H1 (cell line): Measurements from ENCODE around the gene JMJD1C. TPM values are rescaled to one million over a fixed set of nuclear protein-coding genes. Genes with fewer than 3 reads are reported as not detected.

ENCODE experiments used
- CTCF ChIA-PET: fragments of 300-600 bp; sonication (Branson Sonifier 250); formaldehyde crosslinking; loops from one replicate; lab custom pipeline; 2021; ENCODE audit not compliant: partially characterized antibody; lab: Charles Lee
- POLR2A ChIA-PET: fragments of 300-600 bp; sonication (Branson Sonifier 250); formaldehyde crosslinking; loops from one replicate; lab custom pipeline; 2021; ENCODE audit warnings: inconsistent platforms; ENCODE audit not compliant: partially characterized antibody; lab: Charles Lee
- DNase-seq, 2 experiments: peaks; one replicate each; pipeline versions ENCODE4 v3.0.0 to v3.0.0-alpha.2; 2010 to 2022; ENCODE audit warnings: low spot score in 2 of 2, low read depth in 1 of 2, mixed read lengths in 1 of 2
- FAIRE-seq: peaks from 2 replicates; lab custom pipeline; 2011; peaks lifted over from hg19 to GRCh38; lab: Jason Lieb, UNC
- H2AFZ ChIP-seq: 2 replicates; pipeline ENCODE4 v1.8.1; 2012; ENCODE audit warnings: low read length, inconsistent platforms
- H2AK5ac ChIP-seq: 2 replicates; pipeline ENCODE4 v1.6.1; 2013; ENCODE audit warnings: low read depth, low read length
- H2BK120ac ChIP-seq: replicated peaks from 2 replicates; pipeline ENCODE3; 2013; ENCODE audit warnings: low read depth, low read length, inconsistent platforms
- H2BK12ac ChIP-seq: 2 replicates; pipeline ENCODE4 v1.6.1; 2013; ENCODE audit warnings: low read depth, low read length
- H2BK15ac ChIP-seq: 2 replicates; pipeline ENCODE4 v1.6.1; 2013; ENCODE audit warnings: low read length
- H2BK20ac ChIP-seq: 2 replicates; pipeline ENCODE4 v1.6.1; 2013; ENCODE audit warnings: low read length
- H2BK5ac ChIP-seq: 2 replicates; pipeline ENCODE4 v1.6.1; 2013; ENCODE audit warnings: low read depth, low read length
- H3K14ac ChIP-seq: 2 replicates; pipeline ENCODE4 v1.6.1; 2013; ENCODE audit warnings: inconsistent platforms; ENCODE audit not compliant: insufficient read length
- H3K18ac ChIP-seq: 2 replicates; pipeline ENCODE4 v1.6.1; 2013; ENCODE audit warnings: low read length; ENCODE audit errors: extremely low read depth
- H3K23ac ChIP-seq: 2 replicates; pipeline ENCODE4 v1.6.1; 2013; ENCODE audit warnings: inconsistent platforms; ENCODE audit not compliant: insufficient read length
- H3K23me2 ChIP-seq: 2 replicates; pipeline ENCODE4 v1.6.1; 2013; ENCODE audit warnings: low read depth, low read length
- H3K27ac ChIP-seq: 2 replicates; pipeline ENCODE4 v1.6.1; 2011; ENCODE audit warnings: low read depth, low read length, inconsistent platforms
- H3K27me3 ChIP-seq, 4 experiments: replicated peaks in 1 of 4; 1 replicate in 1 of 4; 2 replicates in 3 of 4; pipeline versions ENCODE4 v1.6.1 to v1.8.1; 2011 to 2013; ENCODE audit warnings: low read length in 3 of 4, mild to moderate bottlenecking in 3 of 4, inconsistent platforms in 2 of 4, mixed read lengths in 2 of 4, moderate library complexity in 1 of 4; ENCODE audit not compliant: control insufficient read depth in 3 of 4, insufficient read depth in 3 of 4; ENCODE audit errors: extremely low read depth in 1 of 4
- H3K36me3 ChIP-seq, 4 experiments: 2 replicates each; pipeline versions ENCODE4 v1.6.1 to v1.8.1; 2011 to 2013; ENCODE audit warnings: mild to moderate bottlenecking in 4 of 4, low read length in 3 of 4, moderate library complexity in 2 of 4, control low read depth in 1 of 4, inconsistent platforms in 1 of 4; ENCODE audit not compliant: insufficient read depth in 4 of 4, control insufficient read depth in 2 of 4
- H3K4ac ChIP-seq: replicated peaks from 2 replicates; pipeline ENCODE3; 2013; ENCODE audit warnings: low read length, low read depth, mixed read lengths, inconsistent platforms; ENCODE audit not compliant: insufficient read length
- H3K4me1 ChIP-seq, 4 experiments: replicated peaks in 1 of 4; 1 replicate in 1 of 4; 2 replicates in 3 of 4; pipeline versions ENCODE4 v1.6.1 to v1.8.1; 2011 to 2013; ENCODE audit warnings: low read length in 3 of 4, inconsistent platforms in 2 of 4, mixed read lengths in 1 of 4; ENCODE audit not compliant: insufficient read depth in 4 of 4, control insufficient read depth in 3 of 4
- H3K4me2 ChIP-seq, 2 experiments: 2 replicates each; pipeline versions ENCODE4 v1.6.1 to v1.8.1; 2011 to 2013; ENCODE audit warnings: low read depth in 2 of 2, low read length in 2 of 2, control low read depth in 1 of 2, inconsistent platforms in 1 of 2, mild to moderate bottlenecking in 1 of 2; ENCODE audit not compliant: insufficient read depth in 1 of 2
- H3K4me3 ChIP-seq, 4 experiments: fragments of 200-600, 300-600 bp in 1 of 4; sonication (generic), shearing (Covaris generic), sonication (Bioruptor Twin) in 1 of 4; 2 replicates each; pipeline versions ENCODE4 v1.5.1 to v1.8.1; 2011 to 2016; ENCODE audit warnings: low read length in 4 of 4, low read depth in 3 of 4, control low read depth in 2 of 4, inconsistent platforms in 2 of 4, mild to moderate bottlenecking in 2 of 4, mixed read lengths in 1 of 4, moderate library complexity in 1 of 4; ENCODE audit not compliant: insufficient read depth in 2 of 4; ENCODE audit errors: extremely low read depth in 1 of 4
- H3K56ac ChIP-seq: replicated peaks from 2 replicates; pipeline ENCODE3; 2013; ENCODE audit warnings: low read depth, mild to moderate bottlenecking, mixed read lengths, low read length, inconsistent platforms; ENCODE audit not compliant: insufficient read length
- H3K79me1 ChIP-seq: 2 replicates; pipeline ENCODE4 v1.6.1; 2013; ENCODE audit warnings: low read depth, low read length, control low read depth
- H3K79me2 ChIP-seq, 2 experiments: 2 replicates each; pipeline versions ENCODE4 v1.6.1 to v1.8.1; 2012 to 2013; ENCODE audit warnings: low read length in 2 of 2, mild to moderate bottlenecking in 2 of 2, inconsistent platforms in 1 of 2; ENCODE audit not compliant: insufficient read depth in 2 of 2, control insufficient read depth in 1 of 2
- H3K9ac ChIP-seq, 4 experiments: replicated peaks in 1 of 4; 1 replicate in 1 of 4; 2 replicates in 3 of 4; pipeline versions ENCODE4 v1.6.1 to v1.8.1; 2011 to 2013; ENCODE audit warnings: low read depth in 3 of 4, low read length in 3 of 4, control low read depth in 2 of 4, mild to moderate bottlenecking in 2 of 4, moderate library complexity in 2 of 4, inconsistent platforms in 1 of 4; ENCODE audit errors: extremely low read depth in 1 of 4
- H3K9me3 ChIP-seq, 2 experiments: 2 replicates each; pipeline versions ENCODE4 v1.6.1 to v1.8.1; 2012 to 2013; ENCODE audit warnings: mild to moderate bottlenecking in 2 of 2, moderate library complexity in 2 of 2, control low read depth in 1 of 2, inconsistent platforms in 1 of 2, low read depth in 1 of 2, low read length in 1 of 2, mixed read lengths in 1 of 2; ENCODE audit not compliant: insufficient read depth in 2 of 2
- H4K20me1 ChIP-seq, 2 experiments: replicated peaks in 1 of 2; 2 replicates each; pipeline versions ENCODE3 to v1.8.1; 2011 to 2013; ENCODE audit warnings: inconsistent platforms in 2 of 2, low read length in 2 of 2, mild to moderate bottlenecking in 1 of 2; ENCODE audit not compliant: insufficient read depth in 2 of 2, control insufficient read depth in 1 of 2
- H4K5ac ChIP-seq: 2 replicates; pipeline ENCODE4 v1.6.1; 2013; ENCODE audit warnings: low read length, low read depth, mixed read lengths, inconsistent platforms; ENCODE audit not compliant: insufficient read length
- H4K8ac ChIP-seq: 2 replicates; pipeline ENCODE4 v1.8.0; 2013; ENCODE audit warnings: mild to moderate bottlenecking, moderate library complexity, low read length, inconsistent platforms; ENCODE audit not compliant: insufficient read depth; ENCODE audit errors: extremely low read depth
- H4K91ac ChIP-seq: replicated peaks from 2 replicates; pipeline ENCODE3; 2013; ENCODE audit warnings: low read length, mixed read lengths, inconsistent platforms; ENCODE audit not compliant: insufficient read length
- BRCA1 ChIP-seq: IDR thresholded peaks from 2 replicates; pipeline ENCODE4 v1.6.1; 2012; ENCODE audit warnings: low read depth, low read length, improper control_type of control experiment
- CBX5 ChIP-seq: fragments of 300-800, 300-1000 bp; sonication (generic); IDR thresholded peaks from 2 replicates; pipeline ENCODE4 v1.7.1; 2016; ENCODE audit warnings: antibody characterized with exemption, low read length, low read depth
- KDM1A ChIP-seq: fragments of 200-600, 300-600 bp; sonication (generic); IDR thresholded peaks from 2 replicates; pipeline ENCODE4 v1.7.1; 2016; ENCODE audit warnings: mild to moderate bottlenecking, low read length, borderline replicate concordance
- SAP30 ChIP-seq: fragments of 300-600 bp; sonication (generic); IDR thresholded peaks from 2 replicates; pipeline ENCODE4 v1.7.1; 2012; ENCODE audit warnings: low read length, moderate library complexity, mild to moderate bottlenecking, inconsistent platforms; ENCODE audit not compliant: insufficient read depth, insufficient replicate concordance
- SP4 ChIP-seq: IDR thresholded peaks from 2 replicates; pipeline ENCODE4 v1.6.1; 2012; ENCODE audit warnings: low read length, inconsistent platforms
- TBP ChIP-seq: IDR thresholded peaks from 2 replicates; pipeline ENCODE4 v1.6.1; 2011; ENCODE audit warnings: low read depth, low read length, improper control_type of control experiment
- ZNF274 ChIP-seq: IDR thresholded peaks from 2 replicates; pipeline ENCODE4 v1.7.0; 2012; ENCODE audit warnings: low read length, borderline replicate concordance; ENCODE audit errors: extremely low read depth
- WGBS, 2 experiments: shearing (Covaris generic) in 1 of 2; methylation state at CpG; one replicate each; pipeline versions ENCODE4 v1.1.6 to v1.1.7; 2013 to 2015; ENCODE audit warnings: low lambda C conversion rate in 2 of 2, mixed read lengths in 2 of 2, inconsistent platforms in 1 of 2, low coverage in 1 of 2, missing lambda C conversion rate in 1 of 2; ENCODE audit not compliant: insufficient replicate concordance in 2 of 2, insufficient coverage in 1 of 2, insufficient read length in 1 of 2; ENCODE audit errors: extremely low coverage in 1 of 2, missing lambda C conversion rate in 1 of 2; 5-methylcytosine and 5-hydroxymethylcytosine counted together
- polyA plus RNA-seq, 7 experiments: library from polyadenylated mRNA; depleted of rRNA in 3 of 7; stranded (reverse) in 5 of 7; unstranded in 2 of 7; fragments of >200 nt in 5 of 7; fragments of 200-250 nt in 2 of 7; gene quantifications; 1 replicate in 5 of 7; 2 replicates in 1 of 7; 4 replicates in 1 of 7; pipeline versions ENCODE4 v1.2.1 to v1.2.3, GENCODE V29; 2011 to 2013; ENCODE audit warnings: missing spikeins in 2 of 7, mixed read lengths in 2 of 7
- total RNA-seq: library from RNA; stranded (reverse); fragmentation: NEBNext Ultra II Directional; extraction: Animal tissue kit (Norgen Biotek cat#: 25700); gene quantifications from 2 replicates; pipeline ENCODE4 v1.2.1, GENCODE V29; 2021
- TF ChIP-seq, protein P1 (sequence below), 3 experiments: IDR thresholded peaks; 1 replicate in 2 of 3; 2 replicates in 1 of 3; pipeline versions ENCODE4 v1.5.1 to v1.6.1; 2011; ENCODE audit warnings: low read length in 3 of 3, mild to moderate bottlenecking in 3 of 3, inconsistent platforms in 2 of 3, low read depth in 1 of 3, moderate library complexity in 1 of 3; ENCODE audit not compliant: insufficient read depth in 1 of 3; ENCODE audit errors: control extremely low read depth in 1 of 3

JMJD1C gene
- total and polyA plus RNA-seq, 2 of the 8 experiments (the other 6 are each of a cell fraction or from before 2014, with no cell fraction given): 54.5 to 210 TPM

DNA sequence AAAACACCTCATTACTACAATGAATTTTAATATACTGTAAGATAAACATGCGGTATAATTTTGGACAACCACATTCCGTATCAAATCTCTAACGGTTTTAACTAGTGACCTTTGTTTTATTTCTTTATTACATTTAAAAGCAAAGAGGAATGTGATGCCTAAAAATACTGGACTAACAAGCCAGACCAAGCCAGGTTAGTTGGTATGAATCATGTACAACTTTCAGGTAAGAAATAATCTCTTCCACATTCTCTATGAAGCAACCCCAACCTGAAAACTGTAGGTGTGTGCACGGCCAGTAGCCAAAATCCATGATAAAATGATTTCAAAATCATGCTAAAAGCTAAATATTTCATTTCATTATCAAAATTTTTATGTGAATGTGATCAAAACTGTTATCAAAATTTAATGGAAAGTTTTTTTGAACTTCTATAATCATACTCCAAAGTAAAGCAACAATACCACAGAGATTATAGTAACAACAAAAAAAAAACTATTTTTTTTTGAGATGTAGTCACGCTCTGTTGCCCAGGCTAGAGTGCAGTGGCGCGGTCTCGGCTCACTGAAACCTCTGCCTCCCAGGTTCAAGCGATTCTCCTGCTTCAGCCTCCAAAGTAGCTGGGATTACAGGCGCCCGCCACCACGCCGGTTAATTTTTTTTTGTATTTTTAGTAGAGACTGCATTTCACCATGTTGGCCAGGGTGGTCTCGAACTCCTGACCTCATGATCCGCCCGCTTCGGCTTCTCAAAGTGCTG lies 205.5 kb downstream of the JMJD1C start:
- Histone ChIP-seq H2BK15ac (no peak overlapping the region), H2BK12ac (no peak overlapping the region), H3K23me2 (no peaks in the 10 kb centered on the region), H2BK120ac (no peak overlapping the region), H3K27me3 (no peaks in the 10 kb centered on the region), H3K4me1 (peaks cover 0 to 6% (median 0%) of the 10 kb centered on the region in 4 experiments; a peak in 1 of 7 replicates), H2BK20ac (no peak overlapping the region), H3K4me3 (no peak overlapping the region), H2AK5ac (no peak overlapping the region), H4K8ac (no peak overlapping the region), H3K9ac (no peak overlapping the region), H4K91ac (no peak overlapping the region), H4K5ac (no peak overlapping the region), H3K79me1 (no peaks in the 10 kb centered on the region), H3K18ac (no peak overlapping the region), H3K27ac (no peak overlapping the region), H2BK5ac (no peak overlapping the region), H3K36me3 (peaks cover 0 to 62% (median 11%) of the 10 kb centered on the region in 4 experiments; a peak in 6 of 8 replicates), H3K14ac (no peak overlapping the region), H3K9me3 (no peaks in the 10 kb centered on the region), H4K20me1 (peaks cover 8 to 37% of the 10 kb centered on the region in 2 experiments), H3K79me2 (peaks cover 43 to 100% of the 10 kb centered on the region in 2 experiments), H2AFZ (no peak overlapping the region), H3K4me2 (no peak overlapping the region), H3K4ac (no peak overlapping the region), H3K23ac (no peak overlapping the region), H3K56ac (no peak overlapping the region)
- WGBS, 2 experiments: 90% methylated on average over 17 of the region's 17 CpGs; no CpG with 5 or more reads in 1 of the 2 experiments
- TF ChIP-seq, protein P1, sequence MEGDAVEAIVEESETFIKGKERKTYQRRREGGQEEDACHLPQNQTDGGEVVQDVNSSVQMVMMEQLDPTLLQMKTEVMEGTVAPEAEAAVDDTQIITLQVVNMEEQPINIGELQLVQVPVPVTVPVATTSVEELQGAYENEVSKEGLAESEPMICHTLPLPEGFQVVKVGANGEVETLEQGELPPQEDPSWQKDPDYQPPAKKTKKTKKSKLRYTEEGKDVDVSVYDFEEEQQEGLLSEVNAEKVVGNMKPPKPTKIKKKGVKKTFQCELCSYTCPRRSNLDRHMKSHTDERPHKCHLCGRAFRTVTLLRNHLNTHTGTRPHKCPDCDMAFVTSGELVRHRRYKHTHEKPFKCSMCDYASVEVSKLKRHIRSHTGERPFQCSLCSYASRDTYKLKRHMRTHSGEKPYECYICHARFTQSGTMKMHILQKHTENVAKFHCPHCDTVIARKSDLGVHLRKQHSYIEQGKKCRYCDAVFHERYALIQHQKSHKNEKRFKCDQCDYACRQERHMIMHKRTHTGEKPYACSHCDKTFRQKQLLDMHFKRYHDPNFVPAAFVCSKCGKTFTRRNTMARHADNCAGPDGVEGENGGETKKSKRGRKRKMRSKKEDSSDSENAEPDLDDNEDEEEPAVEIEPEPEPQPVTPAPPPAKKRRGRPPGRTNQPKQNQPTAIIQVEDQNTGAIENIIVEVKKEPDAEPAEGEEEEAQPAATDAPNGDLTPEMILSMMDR (IDR thresholded peaks at IDR 0.05; ENCODE audit: control extremely low read depth in 1 of 3, insufficient read depth in 1 of 3, low read depth in 1 of 3, low read length in 3 of 3): no peak
- TF ChIP-seq SAP30: no peak
- TF ChIP-seq BRCA1: no peak
- no peak for TF ChIP-seq SP4
- TF ChIP-seq KDM1A: no peak
- no peak for TF ChIP-seq ZNF274
- TF ChIP-seq CBX5: no peak
- TF ChIP-seq TBP: no peak
- DNase-seq (no peak), FAIRE-seq (no peak)
- ChIA-PET POLR2A (interaction anchor here (1.4 to 3.8 kb wide), 3 partner anchors 8 to 18 kb away, joined by 4 to 29 read pairs (median 10); no protein-coding TSS in a partner anchor), CTCF (interaction anchor here (0.7 to 2.2 kb wide), 2 partner anchors 368 to 460 kb away, joined by 3 to 6 read pairs; no protein-coding TSS in a partner anchor)
